Measurements from ENCODE around the gene GSDME.
"Not testable (repeated sequence)": the region's sequence is repeated elsewhere in the genome, so short reads cannot be mapped to it uniquely, and the experiment has no call there.

GSDME gene

GRCh38 chr7:24741679-24742505 is 15.4 kb downstream of the GSDME start:
- no peak for DNase-seq (ENCODE audit: low spot score)

GRCh38 chr7:24740871-24741270 is 16.4 kb downstream of the GSDME start:
- no peak for DNase-seq (ENCODE audit: low spot score)

GRCh38 chr7:24739306-24739705 is 18.0 kb downstream of the GSDME start:
- DNase-seq (ENCODE audit: low spot score): no peak

- no peak for DNase-seq (ENCODE audit: low spot score)
Observed at GRCh38 chr7:24738577-24738976, 18.7 kb downstream of the GSDME start.

GRCh38 chr7:24737281-24737680 is 20.0 kb downstream of the GSDME start:
- DNase-seq (ENCODE audit: low spot score): no peak

GRCh38 chr7:24735594-24735993 is 21.7 kb downstream of the GSDME start:
- not testable (repeated sequence) for DNase-seq (ENCODE audit: low spot score)

GRCh38 chr7:24734306-24734705 is 23.0 kb downstream of the GSDME start:
- DNase-seq (ENCODE audit: low spot score): no peak

GRCh38 chr7:24733414-24734060 is 23.7 kb downstream of the GSDME start:
- no peak for DNase-seq (ENCODE audit: low spot score)

- DNase-seq (ENCODE audit: low spot score): no peak
Observed at GRCh38 chr7:24732646-24733413, 24.4 kb downstream of the GSDME start.

- DNase-seq (ENCODE audit: low spot score): no peak
Observed at GRCh38 chr7:24731313-24731712, 26.0 kb downstream of the GSDME start.

GRCh38 chr7:24730018-24730369 is 27.3 kb downstream of the GSDME start:
- DNase-seq (ENCODE audit: low spot score): no peak

GRCh38 chr7:24729365-24730017 is 27.8 kb downstream of the GSDME start:
- no peak for DNase-seq (ENCODE audit: low spot score)

- no peak for DNase-seq (ENCODE audit: low spot score)
Observed at GRCh38 chr7:24728503-24729364, 28.5 kb downstream of the GSDME start.

- no peak for DNase-seq (ENCODE audit: low spot score)
Observed at GRCh38 chr7:24728121-24728500, 29.2 kb downstream of the GSDME start.

GRCh38 chr7:24727154-24728120 is 29.8 kb downstream of the GSDME start:
- DNase-seq (ENCODE audit: low spot score): no peak

- DNase-seq (ENCODE audit: low spot score): no peak
Observed at GRCh38 chr7:24725554-24726241, 31.6 kb downstream of the GSDME start.

GRCh38 chr7:24724451-24725190 is 32.6 kb downstream of the GSDME start:
- DNase-seq (ENCODE audit: low spot score): no peak

- DNase-seq (ENCODE audit: low spot score): no peak
Observed at GRCh38 chr7:24723178-24723530, 34.1 kb downstream of the GSDME start.
